ENCODE results near the gene BCL2L1.

GRCh38 chr20:31719644-31720485 lies 2.8 kb downstream of the BCL2L1 start:
- TF ChIP-seq POLR2AphosphoS5 (IDR thresholded peaks at IDR 0.05), result peak in 1 of 2 donors; percentile 48
- TF ChIP-seq, protein P1, sequence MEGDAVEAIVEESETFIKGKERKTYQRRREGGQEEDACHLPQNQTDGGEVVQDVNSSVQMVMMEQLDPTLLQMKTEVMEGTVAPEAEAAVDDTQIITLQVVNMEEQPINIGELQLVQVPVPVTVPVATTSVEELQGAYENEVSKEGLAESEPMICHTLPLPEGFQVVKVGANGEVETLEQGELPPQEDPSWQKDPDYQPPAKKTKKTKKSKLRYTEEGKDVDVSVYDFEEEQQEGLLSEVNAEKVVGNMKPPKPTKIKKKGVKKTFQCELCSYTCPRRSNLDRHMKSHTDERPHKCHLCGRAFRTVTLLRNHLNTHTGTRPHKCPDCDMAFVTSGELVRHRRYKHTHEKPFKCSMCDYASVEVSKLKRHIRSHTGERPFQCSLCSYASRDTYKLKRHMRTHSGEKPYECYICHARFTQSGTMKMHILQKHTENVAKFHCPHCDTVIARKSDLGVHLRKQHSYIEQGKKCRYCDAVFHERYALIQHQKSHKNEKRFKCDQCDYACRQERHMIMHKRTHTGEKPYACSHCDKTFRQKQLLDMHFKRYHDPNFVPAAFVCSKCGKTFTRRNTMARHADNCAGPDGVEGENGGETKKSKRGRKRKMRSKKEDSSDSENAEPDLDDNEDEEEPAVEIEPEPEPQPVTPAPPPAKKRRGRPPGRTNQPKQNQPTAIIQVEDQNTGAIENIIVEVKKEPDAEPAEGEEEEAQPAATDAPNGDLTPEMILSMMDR (IDR thresholded peaks at IDR 0.05), result no peak
- peak in 1 of 4 donors; percentile 39 for TF ChIP-seq EP300 (IDR thresholded peaks at IDR 0.05)
- peak in 2 of 4 donors; percentile 2 to 45 for TF ChIP-seq POLR2A (IDR thresholded peaks at IDR 0.05)

Data from upper lobe of left lung (tissue), 4 donors.